SK-N-SH treated with all-trans-retinoic acid at 6 μM for 48 hours (cell line): ENCODE measurements around the gene CBX8.

Experiments
- ATAC-seq: fragments of 200-7000 bp; cut with Tn5 transposase; 3 replicates; pipeline ENCODE4 v1.9.1; 2020; ENCODE audit warnings: mild to moderate bottlenecking, moderate library complexity
- ARNTL ChIP-seq: fragments of 450-650 bp; formaldehyde crosslinking; IDR thresholded peaks from 2 replicates; pipeline ENCODE4 v1.5.0; 2020; ENCODE audit warnings: low read depth, mild to moderate bottlenecking, moderate library complexity, borderline replicate concordance
- CSDC2 ChIP-seq: fragments of 250-450 bp; sonication (Bioruptor Pico); IDR thresholded peaks from 2 replicates; pipeline ENCODE4 v1.5.0; 2020; ENCODE audit warnings: mild to moderate bottlenecking, moderate library complexity
- ESRRG ChIP-seq: fragments of 250-450 bp; sonication (Bioruptor Pico); IDR thresholded peaks from 2 replicates; pipeline ENCODE4 v1.6.1; 2021; ENCODE audit warnings: mild to moderate bottlenecking
- GLIS3 ChIP-seq: fragments of 250-450 bp; sonication (Bioruptor Pico); IDR thresholded peaks from 2 replicates; pipeline ENCODE4 v1.5.0; 2020; ENCODE audit warnings: mild to moderate bottlenecking, moderate library complexity
- ISL1 ChIP-seq: fragments of 250-450 bp; sonication (Bioruptor Pico); IDR thresholded peaks from 2 replicates; pipeline ENCODE4 v2.1.2; 2022; ENCODE audit warnings: mild to moderate bottlenecking, moderate library complexity
- OSR1 ChIP-seq: fragments of 250-450 bp; sonication (Bioruptor Pico); IDR thresholded peaks from 2 replicates; pipeline ENCODE4 v1.8.0; 2022; ENCODE audit warnings: moderate library complexity, mild to moderate bottlenecking, inconsistent platforms
- PATZ1 ChIP-seq: fragments of 250-450 bp; sonication (Bioruptor Pico); IDR thresholded peaks from 2 replicates; pipeline ENCODE4 v1.8.0; 2020; ENCODE audit warnings: mild to moderate bottlenecking, moderate library complexity, borderline replicate concordance
- PPARA ChIP-seq: fragments of 250-450 bp; sonication (Bioruptor Pico); IDR thresholded peaks from 2 replicates; pipeline ENCODE4 v1.5.0; 2020; ENCODE audit warnings: mild to moderate bottlenecking, borderline replicate concordance
- TCF4 ChIP-seq: fragments of 250-450 bp; sonication (Bioruptor Pico); IDR thresholded peaks from 2 replicates; pipeline ENCODE4 v1.8.0; 2021; ENCODE audit warnings: mild to moderate bottlenecking, moderate library complexity, borderline replicate concordance
- TOX ChIP-seq: fragments of 250-450 bp; sonication (Bioruptor Pico); IDR thresholded peaks from 2 replicates; pipeline ENCODE4 v1.8.0; 2021; ENCODE audit warnings: mild to moderate bottlenecking, moderate library complexity, borderline replicate concordance
- TSHZ2 ChIP-seq: fragments of 250-450 bp; sonication (Bioruptor Pico); IDR thresholded peaks from 2 replicates; pipeline ENCODE4 v1.5.0; 2020; ENCODE audit warnings: mild to moderate bottlenecking, moderate library complexity
- ZC3H10 ChIP-seq: fragments of 250-450 bp; sonication (Bioruptor Pico); IDR thresholded peaks from 2 replicates; pipeline ENCODE4 v1.5.1; 2021; ENCODE audit warnings: mild to moderate bottlenecking, moderate library complexity
- ZFP3 ChIP-seq: fragments of 250-450 bp; sonication (Bioruptor Pico); IDR thresholded peaks from 2 replicates; pipeline ENCODE4 v1.5.0; 2020; ENCODE audit warnings: mild to moderate bottlenecking, moderate library complexity
- ZFP30 ChIP-seq: fragments of 450-650 bp; formaldehyde crosslinking; IDR thresholded peaks from 2 replicates; pipeline ENCODE4 v1.5.0; 2022; ENCODE audit warnings: mild to moderate bottlenecking, moderate library complexity
- ZNF565 ChIP-seq: fragments of 450-650 bp; formaldehyde crosslinking; conservative IDR thresholded peaks from 2 replicates; pipeline ENCODE4 v1.5.0; 2020; ENCODE audit warnings: low read depth, mild to moderate bottlenecking, moderate library complexity
- ZNF8 ChIP-seq: fragments of 450-650 bp; formaldehyde crosslinking; IDR thresholded peaks from 2 replicates; pipeline ENCODE4 v1.5.0; 2020; ENCODE audit warnings: mild to moderate bottlenecking, moderate library complexity
- TF ChIP-seq, protein P1 (sequence below): fragments of 250-450 bp; sonication (Bioruptor Pico); IDR thresholded peaks from 2 replicates; pipeline ENCODE4 v1.8.0; 2021; ENCODE audit warnings: low read depth, mild to moderate bottlenecking, moderate library complexity, borderline replicate concordance
- TF ChIP-seq, protein P2 (sequence below): fragments of 250-450 bp; sonication (Bioruptor Pico); IDR thresholded peaks from 2 replicates; pipeline ENCODE4 v1.5.1; 2021; ENCODE audit warnings: mild to moderate bottlenecking, moderate library complexity
- TF ChIP-seq, protein P3 (sequence below): fragments of 250-450 bp; sonication (Bioruptor Pico); IDR thresholded peaks from 2 replicates; pipeline ENCODE4 v1.5.1; 2020; ENCODE audit warnings: low read depth, mild to moderate bottlenecking, moderate library complexity

The CBX8 gene

DNA sequence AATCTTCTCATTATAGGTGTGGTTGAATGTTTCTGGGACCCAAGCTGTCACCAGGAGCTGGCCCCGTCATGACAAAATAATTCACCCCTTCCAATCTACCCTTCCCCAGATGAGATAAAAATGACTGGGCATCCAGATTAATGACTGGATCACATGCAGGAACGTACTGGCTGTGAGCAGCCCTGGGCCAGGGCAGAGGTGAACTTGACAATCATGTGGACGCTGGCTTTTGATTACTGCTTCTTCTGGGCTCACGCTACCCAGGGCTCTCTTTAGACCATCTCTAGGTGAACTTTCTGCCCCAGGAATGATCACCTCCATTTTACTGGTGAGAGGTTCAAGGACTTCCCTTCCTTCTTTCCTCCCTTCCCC lies 24.1 kb upstream of the CBX8 start (continued):
- TF ChIP-seq ISL1 (CRISPR knock-in tag) = no peak
- no peak for TF ChIP-seq ARNTL (CRISPR knock-in tag)
- no peak for TF ChIP-seq TCF4 (CRISPR knock-in tag)
- TF ChIP-seq, all 23 proteins: peak for 0

- no peak for ATAC-seq
- TF ChIP-seq CSDC2 (CRISPR knock-in tag) (no peak), ZNF565 (CRISPR knock-in tag) (no peak), ARNTL (CRISPR knock-in tag) (no peak), OSR1 (CRISPR knock-in tag) (no peak), ISL1 (CRISPR knock-in tag) (no peak), GLIS3 (CRISPR knock-in tag) (no peak), ESRRG (CRISPR knock-in tag) (no peak), ZFP3 (no peak), TCF4 (CRISPR knock-in tag) (no peak), ZNF8 (CRISPR knock-in tag) (no peak), TOX (CRISPR knock-in tag) (no peak), TSHZ2 (CRISPR knock-in tag) (no peak), ZC3H10 (no peak), ZFP30 (no peak)
- TF ChIP-seq, protein P1, sequence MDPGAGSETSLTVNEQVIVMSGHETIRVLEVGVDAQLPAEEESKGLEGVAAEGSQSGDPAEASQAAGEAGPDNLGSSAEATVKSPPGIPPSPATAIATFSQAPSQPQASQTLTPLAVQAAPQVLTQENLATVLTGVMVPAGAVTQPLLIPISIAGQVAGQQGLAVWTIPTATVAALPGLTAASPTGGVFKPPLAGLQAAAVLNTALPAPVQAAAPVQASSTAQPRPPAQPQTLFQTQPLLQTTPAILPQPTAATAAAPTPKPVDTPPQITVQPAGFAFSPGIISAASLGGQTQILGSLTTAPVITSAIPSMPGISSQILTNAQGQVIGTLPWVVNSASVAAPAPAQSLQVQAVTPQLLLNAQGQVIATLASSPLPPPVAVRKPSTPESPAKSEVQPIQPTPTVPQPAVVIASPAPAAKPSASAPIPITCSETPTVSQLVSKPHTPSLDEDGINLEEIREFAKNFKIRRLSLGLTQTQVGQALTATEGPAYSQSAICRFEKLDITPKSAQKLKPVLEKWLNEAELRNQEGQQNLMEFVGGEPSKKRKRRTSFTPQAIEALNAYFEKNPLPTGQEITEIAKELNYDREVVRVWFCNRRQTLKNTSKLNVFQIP (CRISPR knock-in tag) = no peak
- TF ChIP-seq, protein P2, sequence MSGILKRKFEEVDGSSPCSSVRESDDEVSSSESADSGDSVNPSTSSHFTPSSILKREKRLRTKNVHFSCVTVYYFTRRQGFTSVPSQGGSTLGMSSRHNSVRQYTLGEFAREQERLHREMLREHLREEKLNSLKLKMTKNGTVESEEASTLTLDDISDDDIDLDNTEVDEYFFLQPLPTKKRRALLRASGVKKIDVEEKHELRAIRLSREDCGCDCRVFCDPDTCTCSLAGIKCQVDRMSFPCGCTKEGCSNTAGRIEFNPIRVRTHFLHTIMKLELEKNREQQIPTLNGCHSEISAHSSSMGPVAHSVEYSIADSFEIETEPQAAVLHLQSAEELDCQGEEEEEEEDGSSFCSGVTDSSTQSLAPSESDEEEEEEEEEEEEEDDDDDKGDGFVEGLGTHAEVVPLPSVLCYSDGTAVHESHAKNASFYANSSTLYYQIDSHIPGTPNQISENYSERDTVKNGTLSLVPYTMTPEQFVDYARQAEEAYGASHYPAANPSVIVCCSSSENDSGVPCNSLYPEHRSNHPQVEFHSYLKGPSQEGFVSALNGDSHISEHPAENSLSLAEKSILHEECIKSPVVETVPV (CRISPR knock-in tag) = no peak
These were observed 22.8 kb upstream of the CBX8 start for GRCh38 chr17:79819534-79820276.

DNA sequence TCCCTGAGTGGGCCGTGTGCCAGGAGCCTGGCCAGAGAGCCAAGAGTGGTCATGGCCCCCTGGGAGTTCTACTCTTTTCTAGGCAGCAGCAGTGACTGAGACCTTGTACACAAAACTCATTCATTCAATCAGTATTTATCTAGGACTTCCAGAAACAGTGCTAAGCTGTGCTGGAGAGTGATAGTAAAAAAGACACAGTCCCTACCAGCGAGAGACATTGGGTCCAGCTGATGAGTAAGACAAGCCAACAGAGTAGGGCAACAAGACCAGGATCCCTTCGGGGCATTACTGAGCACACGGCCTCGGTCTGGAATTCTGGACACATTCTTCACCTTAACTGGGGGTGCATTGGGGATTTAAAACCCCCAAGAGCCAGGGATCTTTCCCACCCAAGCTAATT lies 22.2 kb upstream of the CBX8 start:
- TF ChIP-seq PPARA (CRISPR knock-in tag) = no peak
- TF ChIP-seq, protein P3, sequence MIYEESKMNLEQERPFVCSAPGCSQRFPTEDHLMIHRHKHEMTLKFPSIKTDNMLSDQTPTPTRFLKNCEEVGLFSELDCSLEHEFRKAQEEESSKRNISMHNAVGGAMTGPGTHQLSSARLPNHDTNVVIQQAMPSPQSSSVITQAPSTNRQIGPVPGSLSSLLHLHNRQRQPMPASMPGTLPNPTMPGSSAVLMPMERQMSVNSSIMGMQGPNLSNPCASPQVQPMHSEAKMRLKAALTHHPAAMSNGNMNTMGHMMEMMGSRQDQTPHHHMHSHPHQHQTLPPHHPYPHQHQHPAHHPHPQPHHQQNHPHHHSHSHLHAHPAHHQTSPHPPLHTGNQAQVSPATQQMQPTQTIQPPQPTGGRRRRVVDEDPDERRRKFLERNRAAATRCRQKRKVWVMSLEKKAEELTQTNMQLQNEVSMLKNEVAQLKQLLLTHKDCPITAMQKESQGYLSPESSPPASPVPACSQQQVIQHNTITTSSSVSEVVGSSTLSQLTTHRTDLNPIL (CRISPR knock-in tag) = no peak
- TF ChIP-seq PATZ1 = no peak
- no peak for TF ChIP-seq ISL1 (CRISPR knock-in tag)
- TF ChIP-seq, protein P1 (CRISPR knock-in tag) = no peak
- no peak for ATAC-seq
